HG03135 (cell line): Measurements from ENCODE around the gene PODXL2.
"Not testable (repeated sequence)": the region's sequence is repeated elsewhere in the genome, so short reads cannot be mapped to it uniquely, and the experiment has no call there.

ENCODE experiments used
- ATAC-seq: cut with Tn5 transposase; IDR thresholded peaks from one replicate; pipeline ENCODE4 v1.9.1; 2021; ENCODE audit warnings: mild to moderate bottlenecking, moderate library complexity; ENCODE audit not compliant: unreplicated experiment

Gene PODXL2

GRCh38 chr3:127674101-127674721 lies 45.2 kb downstream of the PODXL2 start:
- no peak for ATAC-seq

GRCh38 chr3:127674790-127675189 lies 45.8 kb downstream of the PODXL2 start:
- ATAC-seq, result no peak

- ATAC-seq, result no peak
Observed at GRCh38 chr3:127675651-127676391, 46.8 kb downstream of the PODXL2 start.

GRCh38 chr3:127676456-127676855 lies 47.5 kb downstream of the PODXL2 start:
- no peak for ATAC-seq

- no peak for ATAC-seq
Observed at GRCh38 chr3:127676921-127677351, 48.0 kb downstream of the PODXL2 start.

GRCh38 chr3:127677541-127678314 lies 48.7 kb downstream of the PODXL2 start:
- no peak for ATAC-seq

- ATAC-seq, result no peak
Observed at GRCh38 chr3:127678315-127678599, 49.3 kb downstream of the PODXL2 start.

GRCh38 chr3:127678611-127679533 lies 49.9 kb downstream of the PODXL2 start:
- no peak for ATAC-seq

GRCh38 chr3:127679534-127680145 lies 50.7 kb downstream of the PODXL2 start:
- no peak for ATAC-seq

GRCh38 chr3:127680146-127680661 lies 51.2 kb downstream of the PODXL2 start:
- no peak for ATAC-seq

- no peak for ATAC-seq
Observed at GRCh38 chr3:127680798-127681221, 51.8 kb downstream of the PODXL2 start.

GRCh38 chr3:127682175-127682554 lies 53.2 kb downstream of the PODXL2 start:
- ATAC-seq, result not testable (repeated sequence)

- ATAC-seq, result no peak
Observed at GRCh38 chr3:127682561-127682960, 53.6 kb downstream of the PODXL2 start.

- no peak for ATAC-seq
Observed at GRCh38 chr3:127684871-127685707, 56.1 kb downstream of the PODXL2 start.

- ATAC-seq, result no peak
Observed at GRCh38 chr3:127685708-127686511, 56.9 kb downstream of the PODXL2 start.

GRCh38 chr3:127686512-127686894 lies 57.5 kb downstream of the PODXL2 start:
- no peak for ATAC-seq

GRCh38 chr3:127687228-127687737 lies 58.3 kb downstream of the PODXL2 start:
- no peak for ATAC-seq

GRCh38 chr3:127688022-127688415 lies 59.0 kb downstream of the PODXL2 start:
- no peak for ATAC-seq
